HepG2 (cell line): Measurements from ENCODE around the gene YIPF1.
A peak's percentile ranks its signal among the peaks of the same experiment; 100 is the strongest.

Source experiments
- ESRRA ChIP-seq: sonication (generic); formaldehyde crosslinking; IDR thresholded peaks from 2 replicates; pipeline ENCODE4 v1.5.1; 2020; ENCODE audit warnings: mild to moderate bottlenecking, low read depth, missing genetic modification reagents
- JUN ChIP-seq: sonication (generic); formaldehyde crosslinking; IDR thresholded peaks from 2 replicates; pipeline ENCODE4 v1.4.0; 2020; ENCODE audit warnings: mild to moderate bottlenecking, missing genetic modification reagents
- KLF15 ChIP-seq: sonication (generic); formaldehyde crosslinking; IDR thresholded peaks from 2 replicates; pipeline ENCODE4 v1.8.1; 2023; ENCODE audit warnings: borderline replicate concordance, mild to moderate bottlenecking, inconsistent platforms, missing genetic modification reagents, mixed read lengths
- MAFF ChIP-seq: IDR thresholded peaks from 2 replicates; pipeline ENCODE4 v1.6.1; 2011; ENCODE audit warnings: low read depth, low read length, improper control_type of control experiment
- SAFB2 ChIP-seq: sonication (generic); formaldehyde crosslinking; IDR thresholded peaks from 2 replicates; pipeline ENCODE4 v1.5.1; 2020; ENCODE audit warnings: missing genetic modification reagents, low read depth, mild to moderate bottlenecking, borderline replicate concordance
- TCF12 ChIP-seq, 2 experiments: fragments of 450-650 bp in 1 of 2; sonication (generic) in 1 of 2; formaldehyde crosslinking in 1 of 2; IDR thresholded peaks; 2 replicates each; pipeline versions ENCODE4 v1.6.1 to v1.8.0; 2017 to 2022; ENCODE audit warnings: antibody characterized with exemption in 1 of 2, mild to moderate bottlenecking in 1 of 2, missing genetic modification reagents in 1 of 2, moderate library complexity in 1 of 2
- ZNF382 ChIP-seq: sonication (generic); formaldehyde crosslinking; IDR thresholded peaks from 2 replicates; pipeline ENCODE4 v1.5.0; 2020; ENCODE audit warnings: missing genetic modification reagents, mild to moderate bottlenecking, borderline replicate concordance
- ZNF768 ChIP-seq: sonication (generic); formaldehyde crosslinking; IDR thresholded peaks from 2 replicates; pipeline ENCODE4 v1.4.0; 2020; ENCODE audit warnings: missing genetic modification reagents
- ZNF816 ChIP-seq: sonication (generic); formaldehyde crosslinking; IDR thresholded peaks from 2 replicates; pipeline ENCODE4 v1.8.0; 2022; ENCODE audit warnings: missing genetic modification reagents, mild to moderate bottlenecking, borderline replicate concordance
- TF ChIP-seq, protein P1 (sequence below): sonication (generic); formaldehyde crosslinking; IDR thresholded peaks from 2 replicates; pipeline ENCODE4 v1.8.0; 2022; ENCODE audit warnings: missing genetic modification reagents, mild to moderate bottlenecking, borderline replicate concordance
- TF ChIP-seq, protein P2 (sequence below), 2 experiments: sonication (generic) in 1 of 2; formaldehyde crosslinking in 1 of 2; IDR thresholded peaks; 2 replicates each; pipeline versions ENCODE4 v1.4.0 to v1.6.1; 2018 to 2020; ENCODE audit warnings: missing genetic modification reagents in 2 of 2, borderline replicate concordance in 1 of 2, low read depth in 1 of 2, mild to moderate bottlenecking in 1 of 2, missing biosample characterization in 1 of 2

DNA sequence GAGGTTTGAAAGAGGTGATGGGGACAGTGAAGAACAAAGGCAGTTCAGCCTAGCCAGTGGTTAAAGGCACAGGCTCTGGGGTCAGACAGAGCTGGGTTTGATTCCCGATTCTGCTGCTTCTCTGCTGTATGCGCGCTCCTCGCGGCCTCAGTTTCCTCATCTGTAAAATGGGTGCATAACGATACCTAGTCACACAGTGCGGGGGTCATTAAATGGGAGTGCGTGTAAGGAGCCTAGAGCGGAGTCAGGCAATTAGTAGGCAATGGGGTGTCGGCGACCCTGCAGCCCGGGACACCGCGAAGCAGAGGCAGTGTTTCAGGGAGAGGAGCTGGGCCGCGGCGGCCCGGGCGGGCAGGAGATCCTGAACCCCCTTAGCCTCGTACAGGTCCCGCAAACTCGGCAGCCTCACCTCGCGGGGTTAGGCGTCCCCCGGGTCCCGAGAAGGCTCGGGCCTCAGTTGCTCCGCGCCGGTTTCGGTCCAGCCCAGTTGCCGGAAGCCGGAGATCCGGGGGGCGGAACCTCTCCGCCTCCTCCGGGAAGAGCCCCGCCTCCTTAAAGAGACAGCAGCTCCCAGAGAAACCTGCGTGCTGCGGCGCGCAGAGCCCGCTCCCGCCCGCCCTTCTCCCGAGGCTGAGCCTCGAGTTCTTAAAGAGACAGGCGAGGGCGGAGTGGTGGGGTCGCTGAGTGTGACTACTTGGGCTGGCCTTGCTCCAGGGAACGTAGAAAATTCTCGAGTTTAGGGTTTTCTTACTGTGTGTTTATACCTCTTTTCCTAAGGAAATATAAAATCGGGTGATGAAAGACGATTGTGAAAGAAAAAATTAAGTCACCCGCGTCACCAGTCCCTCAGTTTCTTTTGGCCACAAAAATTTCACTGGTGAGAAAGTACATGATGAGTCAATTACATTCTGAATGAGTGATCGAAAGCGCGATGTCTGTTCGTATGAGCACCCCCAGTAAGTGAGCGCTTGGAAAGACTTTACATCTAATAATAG, at the start of gene YIPF1:
- TF ChIP-seq SAFB2 (no peak; the same call in 1 of the 2 replicates), MAFF (no peak), ZNF768 (CRISPR knock-in tag) (peak; percentile 45; the same call in 1 of the 2 replicates), ESRRA (CRISPR knock-in tag) (no peak), JUN (CRISPR knock-in tag) (no peak), KLF15 (CRISPR knock-in tag) (no peak), TCF12 (IDR thresholded peaks at IDR 0.05) (no peak), TCF12 (CRISPR knock-in tag; IDR thresholded peaks at IDR 0.05) (no peak), ZNF816 (no peak), ZNF382 (CRISPR knock-in tag) (no peak)
- TF ChIP-seq, protein P1, sequence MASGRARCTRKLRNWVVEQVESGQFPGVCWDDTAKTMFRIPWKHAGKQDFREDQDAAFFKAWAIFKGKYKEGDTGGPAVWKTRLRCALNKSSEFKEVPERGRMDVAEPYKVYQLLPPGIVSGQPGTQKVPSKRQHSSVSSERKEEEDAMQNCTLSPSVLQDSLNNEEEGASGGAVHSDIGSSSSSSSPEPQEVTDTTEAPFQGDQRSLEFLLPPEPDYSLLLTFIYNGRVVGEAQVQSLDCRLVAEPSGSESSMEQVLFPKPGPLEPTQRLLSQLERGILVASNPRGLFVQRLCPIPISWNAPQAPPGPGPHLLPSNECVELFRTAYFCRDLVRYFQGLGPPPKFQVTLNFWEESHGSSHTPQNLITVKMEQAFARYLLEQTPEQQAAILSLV (CRISPR knock-in tag): no peak; the same call in 1 of the 2 replicates
- TF ChIP-seq, protein P2, sequence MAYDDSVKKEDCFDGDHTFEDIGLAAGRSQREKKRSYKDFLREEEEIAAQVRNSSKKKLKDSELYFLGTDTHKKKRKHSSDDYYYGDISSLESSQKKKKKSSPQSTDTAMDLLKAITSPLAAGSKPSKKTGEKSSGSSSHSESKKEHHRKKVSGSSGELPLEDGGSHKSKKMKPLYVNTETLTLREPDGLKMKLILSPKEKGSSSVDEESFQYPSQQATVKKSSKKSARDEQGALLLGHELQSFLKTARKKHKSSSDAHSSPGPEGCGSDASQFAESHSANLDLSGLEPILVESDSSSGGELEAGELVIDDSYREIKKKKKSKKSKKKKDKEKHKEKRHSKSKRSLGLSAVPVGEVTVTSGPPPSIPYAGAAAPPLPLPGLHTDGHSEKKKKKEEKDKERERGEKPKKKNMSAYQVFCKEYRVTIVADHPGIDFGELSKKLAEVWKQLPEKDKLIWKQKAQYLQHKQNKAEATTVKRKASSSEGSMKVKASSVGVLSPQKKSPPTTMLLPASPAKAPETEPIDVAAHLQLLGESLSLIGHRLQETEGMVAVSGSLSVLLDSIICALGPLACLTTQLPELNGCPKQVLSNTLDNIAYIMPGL (CRISPR knock-in tag; IDR thresholded peaks at IDR 0.05; ENCODE audit: borderline replicate concordance in 1 of 2, low read depth in 1 of 2): 0 out of 4 replicates have a peak, but pooled peaks of 1 of the 2 experiments have one; percentile 18
